ENCODE results near the gene CAVIN1.

Gene CAVIN1

DNA sequence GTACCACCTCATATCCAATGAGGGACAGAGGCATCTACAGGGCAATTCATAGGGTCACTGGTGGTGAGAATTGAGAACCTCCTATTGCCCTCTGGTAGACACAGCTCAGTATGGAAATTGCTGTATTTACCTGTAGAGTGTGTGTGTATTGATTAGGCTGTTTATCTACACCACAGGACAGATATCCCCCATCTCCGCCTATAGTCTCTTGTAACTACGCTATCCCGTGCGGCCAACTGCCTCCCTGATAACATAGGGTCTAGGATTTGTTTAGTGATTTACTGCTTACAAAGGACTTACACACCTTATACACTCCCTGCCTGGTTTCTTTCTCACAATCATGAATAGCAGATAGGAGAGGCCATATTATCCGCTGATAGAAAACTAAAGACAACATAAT is 33.2 kb downstream of the CAVIN1 start:
- H3K23ac ChIP-seq (ENCODE audit: low read length) = no peak overlapping the region
- no peak for DNase-seq
- H2BK12ac ChIP-seq (ENCODE audit: low read length) = peak overlapping the region; percentile 73
- no peak overlapping the region for H4K91ac ChIP-seq (ENCODE audit: low read depth, low read length)
- H2BK5ac ChIP-seq (ENCODE audit: low read depth, low read length, poor library complexity) = no peak overlapping the region
- H3K27ac ChIP-seq (ENCODE audit: low read depth, low read length) = no peak overlapping the region
- no peak overlapping the region for H4K8ac ChIP-seq (ENCODE audit: low read depth, low read length)
- H3K79me2 ChIP-seq (ENCODE audit: control insufficient read depth, insufficient read depth, low read length, poor library complexity) = peaks cover 7% of the 10 kb centered on the region
- H3K36me3 ChIP-seq (ENCODE audit: control insufficient read depth in 1 of 2, insufficient read depth in 2 of 2, low read length in 2 of 2) = no peaks in the 10 kb centered on the region
- no CpG with 5 or more reads among the region's 5 CpGs for WGBS (ENCODE audit: extremely low coverage, insufficient coverage, insufficient read length)
- no peak overlapping the region for H3K14ac ChIP-seq (ENCODE audit: low read length)
- no peak overlapping the region for H3K9ac ChIP-seq (ENCODE audit: low read length)
- no peak overlapping the region for H4K12ac ChIP-seq (ENCODE audit: low read depth, low read length)
- no peak overlapping the region for H3K18ac ChIP-seq (ENCODE audit: low read length)
- no peaks in the 10 kb centered on the region for H3K27me3 ChIP-seq (ENCODE audit: insufficient read depth, low read length)
- H2AFZ ChIP-seq (ENCODE audit: insufficient read depth, low read length, poor library complexity) = no peak overlapping the region
- no peak overlapping the region for H3K4ac ChIP-seq (ENCODE audit: low read depth, low read length)
- H3K4me2 ChIP-seq (ENCODE audit: low read length) = no peak overlapping the region
- no peak overlapping the region for H2BK120ac ChIP-seq (ENCODE audit: insufficient read depth, low read length, poor library complexity)
- H3K79me1 ChIP-seq (ENCODE audit: low read length) = peaks cover 10% of the 10 kb centered on the region
- peaks cover 3 to 5% of the 10 kb centered on the region in 2 experiments for H3K4me1 ChIP-seq (ENCODE audit: control insufficient read depth in 1 of 2, insufficient read depth in 2 of 2, low read length in 2 of 2)
- H3K9me3 ChIP-seq (ENCODE audit: insufficient read depth, low read depth, low read length) = no peaks in the 10 kb centered on the region
- H2AK5ac ChIP-seq (ENCODE audit: low read length) = no peak overlapping the region
- no peak overlapping the region for H3K4me3 ChIP-seq (ENCODE audit: low read depth, low read length)

DNA sequence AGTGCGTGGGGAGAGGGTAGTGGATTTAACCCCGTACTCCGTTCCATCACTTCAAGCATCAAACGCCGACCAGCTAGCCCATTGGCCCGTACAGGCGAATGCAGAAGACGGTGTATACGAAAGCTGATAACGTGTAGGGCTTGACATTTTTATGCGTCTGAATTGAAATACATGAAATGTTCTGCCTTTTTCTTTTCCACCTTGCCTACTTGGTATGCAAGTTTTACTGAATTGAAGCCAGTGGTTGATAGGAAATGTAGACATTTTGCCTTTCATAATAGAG is 34.0 kb downstream of the CAVIN1 start:
- H3K79me1 ChIP-seq (ENCODE audit: low read length) = peaks cover 10% of the 10 kb centered on the region
- H3K79me2 ChIP-seq (ENCODE audit: control insufficient read depth, insufficient read depth, low read length, poor library complexity) = peaks cover 7% of the 10 kb centered on the region
- peak overlapping the region; percentile 35 for H2BK5ac ChIP-seq (ENCODE audit: low read depth, low read length, poor library complexity)
- no peak overlapping the region for H3K27ac ChIP-seq (ENCODE audit: low read depth, low read length)
- H2BK12ac ChIP-seq (ENCODE audit: low read length) = no peak overlapping the region
- H4K8ac ChIP-seq (ENCODE audit: low read depth, low read length) = peak overlapping the region; percentile 82
- no peaks in the 10 kb centered on the region for H3K27me3 ChIP-seq (ENCODE audit: insufficient read depth, low read length)
- peaks cover 3 to 5% of the 10 kb centered on the region in 2 experiments for H3K4me1 ChIP-seq (ENCODE audit: control insufficient read depth in 1 of 2, insufficient read depth in 2 of 2, low read length in 2 of 2)
- no peak overlapping the region for H3K23ac ChIP-seq (ENCODE audit: low read length)
- peak overlapping the region; percentile 58 for H2AFZ ChIP-seq (ENCODE audit: insufficient read depth, low read length, poor library complexity)
- peak overlapping the region; percentile 88 for H3K4me2 ChIP-seq (ENCODE audit: low read length)
- H3K18ac ChIP-seq (ENCODE audit: low read length) = no peak overlapping the region
- no peak overlapping the region for H3K4ac ChIP-seq (ENCODE audit: low read depth, low read length)
- H3K36me3 ChIP-seq (ENCODE audit: control insufficient read depth in 1 of 2, insufficient read depth in 2 of 2, low read length in 2 of 2) = no peaks in the 10 kb centered on the region
- H3K9me3 ChIP-seq (ENCODE audit: insufficient read depth, low read depth, low read length) = no peaks in the 10 kb centered on the region
- H3K9ac ChIP-seq (ENCODE audit: low read length) = no peak overlapping the region
- no CpG with 5 or more reads among the region's 11 CpGs for WGBS (ENCODE audit: extremely low coverage, insufficient coverage, insufficient read length)
- no peak overlapping the region for H2AK5ac ChIP-seq (ENCODE audit: low read length)
- no peak for DNase-seq
- H4K91ac ChIP-seq (ENCODE audit: low read depth, low read length) = peak overlapping the region; percentile 37
- peak overlapping the region; percentile 13 for H4K12ac ChIP-seq (ENCODE audit: low read depth, low read length)
- peak overlapping the region; percentile 46 for H2BK120ac ChIP-seq (ENCODE audit: insufficient read depth, low read length, poor library complexity)
- peak overlapping the region; percentile 47 for H3K14ac ChIP-seq (ENCODE audit: low read length)
- peak overlapping the region; percentile 27 for H3K4me3 ChIP-seq (ENCODE audit: low read depth, low read length)

DNA sequence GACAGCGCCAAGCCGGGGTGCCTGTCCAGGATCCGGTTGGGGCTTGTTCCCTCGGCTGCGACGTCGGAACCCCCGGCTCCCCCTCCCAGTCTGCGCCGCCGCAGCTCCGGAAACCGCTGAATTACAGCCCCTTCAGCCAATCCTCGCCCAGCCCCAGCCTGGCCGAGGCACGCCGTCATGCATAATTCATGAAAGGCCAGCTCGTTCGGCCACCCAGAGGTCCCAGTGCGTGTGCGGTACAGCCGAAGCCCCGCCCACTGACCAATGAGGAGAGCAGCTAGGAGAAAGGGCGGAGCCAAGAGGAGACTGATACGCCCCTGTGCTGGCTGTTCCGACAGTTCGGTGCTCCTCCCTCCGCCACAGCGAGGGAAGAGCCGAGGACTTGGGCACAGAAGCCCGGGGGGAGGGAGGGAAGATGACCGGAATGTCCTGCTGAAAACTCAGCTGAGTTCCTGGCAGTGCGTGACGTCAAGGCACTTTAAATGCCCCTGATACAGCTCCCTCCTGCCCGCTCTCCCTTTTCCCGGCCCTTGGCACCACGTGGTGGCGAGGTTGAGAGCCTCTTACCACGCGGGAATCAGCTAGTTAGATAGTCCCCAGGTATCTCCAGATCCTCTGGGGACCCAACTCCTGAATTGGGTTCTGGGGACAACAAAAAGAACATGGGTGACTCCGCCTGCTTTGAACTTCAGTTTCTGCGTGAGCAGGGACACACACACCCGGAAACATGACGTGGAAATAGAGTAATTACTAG is 34.5 kb downstream of the CAVIN1 start, which contains the start of gene STAT3:
STAT3 (minus strand) TSS at position 62 of the 754 bp plus-strand sequence. CDS start 39,926 bp downstream, outside the sequence.
- H3K27me3 ChIP-seq (ENCODE audit: insufficient read depth, low read length) = no peaks in the 10 kb centered on the region
- H3K36me3 ChIP-seq (ENCODE audit: control insufficient read depth in 1 of 2, insufficient read depth in 2 of 2, low read length in 2 of 2) = no peaks in the 10 kb centered on the region
- H4K8ac ChIP-seq (ENCODE audit: low read depth, low read length) = peak within 1 kb of the TSS; percentile 82
- H3K4me1 ChIP-seq (ENCODE audit: control insufficient read depth in 1 of 2, insufficient read depth in 2 of 2, low read length in 2 of 2) = peaks cover 3 to 5% of the 10 kb centered on the region in 2 experiments
- peak; percentile 100 for DNase-seq
- H2AK5ac ChIP-seq (ENCODE audit: low read length) = no peak within 1 kb of the TSS
- no peaks in the 10 kb centered on the region for H3K9me3 ChIP-seq (ENCODE audit: insufficient read depth, low read depth, low read length)
- H3K23ac ChIP-seq (ENCODE audit: low read length) = peak within 1 kb of the TSS; percentile 64
- H2BK120ac ChIP-seq (ENCODE audit: insufficient read depth, low read length, poor library complexity) = peak within 1 kb of the TSS; percentile 46
- peak within 1 kb of the TSS; percentile 62 for H3K14ac ChIP-seq (ENCODE audit: low read length)
- H3K27ac ChIP-seq (ENCODE audit: low read depth, low read length) = peak within 1 kb of the TSS; percentile 29
- peak within 1 kb of the TSS; percentile 13 for H4K12ac ChIP-seq (ENCODE audit: low read depth, low read length)
- no CpG with 5 or more reads among the region's 44 CpGs for WGBS (ENCODE audit: extremely low coverage, insufficient coverage, insufficient read length)
- H3K79me1 ChIP-seq (ENCODE audit: low read length) = peaks cover 10% of the 10 kb centered on the region
- H3K9ac ChIP-seq (ENCODE audit: low read length) = peak within 1 kb of the TSS; percentile 54
- H3K4ac ChIP-seq (ENCODE audit: low read depth, low read length) = peak within 1 kb of the TSS; percentile 49
- H2BK12ac ChIP-seq (ENCODE audit: low read length) = no peak within 1 kb of the TSS
- H3K4me3 ChIP-seq (ENCODE audit: low read depth, low read length) = peak within 1 kb of the TSS; percentile 94
- H3K79me2 ChIP-seq (ENCODE audit: control insufficient read depth, insufficient read depth, low read length, poor library complexity) = peaks cover 7% of the 10 kb centered on the region
- H3K4me2 ChIP-seq (ENCODE audit: low read length) = peak within 1 kb of the TSS; percentile 92
- peak within 1 kb of the TSS; percentile 85 for H2BK5ac ChIP-seq (ENCODE audit: low read depth, low read length, poor library complexity)
- H4K91ac ChIP-seq (ENCODE audit: low read depth, low read length) = peak within 1 kb of the TSS; percentile 67
- peak within 1 kb of the TSS; percentile 74 for H2AFZ ChIP-seq (ENCODE audit: insufficient read depth, low read length, poor library complexity)
- peak within 1 kb of the TSS; percentile 85 for H3K18ac ChIP-seq (ENCODE audit: low read length)

DNA sequence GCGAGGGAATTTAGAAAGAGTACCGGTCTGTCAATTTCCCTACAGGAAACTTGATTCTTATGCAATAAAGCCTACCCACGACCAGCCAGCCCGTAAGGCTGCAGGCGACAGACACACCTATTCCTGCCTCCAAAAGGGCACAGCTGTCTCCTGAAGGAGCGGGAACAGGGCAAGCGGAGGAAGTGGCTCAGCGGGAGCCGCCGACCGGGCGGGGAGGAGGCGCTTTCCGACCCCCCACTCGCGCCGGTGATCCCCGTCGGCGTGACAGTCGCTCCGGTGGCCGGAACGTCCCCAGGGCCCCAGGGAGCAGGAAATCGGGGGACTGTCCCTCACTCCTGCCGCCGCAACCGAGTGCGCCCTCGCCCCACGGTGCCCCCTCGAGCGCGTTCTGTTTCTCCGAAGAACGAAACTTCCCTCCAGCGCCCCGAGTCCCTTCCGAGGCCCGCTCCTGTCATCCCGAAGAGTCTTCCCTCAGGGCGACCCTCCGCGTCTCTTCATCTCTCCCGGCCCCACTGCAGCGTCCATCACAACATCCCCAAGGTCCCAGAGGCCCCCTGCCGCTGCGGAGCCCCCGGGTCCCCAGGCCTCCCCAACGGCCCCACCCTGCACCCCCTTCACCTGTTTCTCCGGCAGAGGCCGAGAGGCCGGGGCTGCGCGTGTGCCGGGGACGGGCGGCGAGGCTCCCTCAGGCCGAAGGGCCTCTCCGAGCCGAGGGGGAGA is 35.2 kb downstream of the CAVIN1 start:
- H3K79me1 ChIP-seq (ENCODE audit: low read length) = peaks cover 10% of the 10 kb centered on the region
- H3K36me3 ChIP-seq (ENCODE audit: control insufficient read depth in 1 of 2, insufficient read depth in 2 of 2, low read length in 2 of 2) = no peaks in the 10 kb centered on the region
- WGBS (ENCODE audit: extremely low coverage, insufficient coverage, insufficient read length) = no CpG with 5 or more reads among the region's 62 CpGs
- H2AFZ ChIP-seq (ENCODE audit: insufficient read depth, low read length, poor library complexity) = peak overlapping the region; percentile 74
- H3K9me3 ChIP-seq (ENCODE audit: insufficient read depth, low read depth, low read length) = no peaks in the 10 kb centered on the region
- peak overlapping the region; percentile 92 for H3K4me2 ChIP-seq (ENCODE audit: low read length)
- H3K14ac ChIP-seq (ENCODE audit: low read length) = peak overlapping the region; percentile 62
- H3K9ac ChIP-seq (ENCODE audit: low read length) = peak overlapping the region; percentile 54
- H2BK12ac ChIP-seq (ENCODE audit: low read length) = no peak overlapping the region
- H3K27ac ChIP-seq (ENCODE audit: low read depth, low read length) = peak overlapping the region; percentile 29
- H3K4me3 ChIP-seq (ENCODE audit: low read depth, low read length) = peak overlapping the region; percentile 94
- H3K23ac ChIP-seq (ENCODE audit: low read length) = no peak overlapping the region
- no peaks in the 10 kb centered on the region for H3K27me3 ChIP-seq (ENCODE audit: insufficient read depth, low read length)
- H2AK5ac ChIP-seq (ENCODE audit: low read length) = no peak overlapping the region
- no peak overlapping the region for H4K12ac ChIP-seq (ENCODE audit: low read depth, low read length)
- H3K79me2 ChIP-seq (ENCODE audit: control insufficient read depth, insufficient read depth, low read length, poor library complexity) = peaks cover 7% of the 10 kb centered on the region
- H3K4ac ChIP-seq (ENCODE audit: low read depth, low read length) = peak overlapping the region; percentile 49
- peak overlapping the region; percentile 69 for H4K8ac ChIP-seq (ENCODE audit: low read depth, low read length)
- H2BK5ac ChIP-seq (ENCODE audit: low read depth, low read length, poor library complexity) = peak overlapping the region; percentile 85
- H3K18ac ChIP-seq (ENCODE audit: low read length) = peak overlapping the region; percentile 85
- H3K4me1 ChIP-seq (ENCODE audit: control insufficient read depth in 1 of 2, insufficient read depth in 2 of 2, low read length in 2 of 2) = peaks cover 3 to 5% of the 10 kb centered on the region in 2 experiments
- peak; percentile 54 to 69 for DNase-seq
- H4K91ac ChIP-seq (ENCODE audit: low read depth, low read length) = peak overlapping the region; percentile 67
- peak overlapping the region; percentile 41 for H2BK120ac ChIP-seq (ENCODE audit: insufficient read depth, low read length, poor library complexity)

Measured in trophoblast cell (in vitro differentiated cells and primary cell).